ENCODE measurements around the gene FMNL1.
A peak's percentile ranks its signal among the peaks of the same experiment; 100 is the strongest.
"Not testable (repeated sequence)": the region's sequence is repeated elsewhere in the genome, so short reads cannot be mapped to it uniquely, and the experiment has no call there.

Gene FMNL1

DNA sequence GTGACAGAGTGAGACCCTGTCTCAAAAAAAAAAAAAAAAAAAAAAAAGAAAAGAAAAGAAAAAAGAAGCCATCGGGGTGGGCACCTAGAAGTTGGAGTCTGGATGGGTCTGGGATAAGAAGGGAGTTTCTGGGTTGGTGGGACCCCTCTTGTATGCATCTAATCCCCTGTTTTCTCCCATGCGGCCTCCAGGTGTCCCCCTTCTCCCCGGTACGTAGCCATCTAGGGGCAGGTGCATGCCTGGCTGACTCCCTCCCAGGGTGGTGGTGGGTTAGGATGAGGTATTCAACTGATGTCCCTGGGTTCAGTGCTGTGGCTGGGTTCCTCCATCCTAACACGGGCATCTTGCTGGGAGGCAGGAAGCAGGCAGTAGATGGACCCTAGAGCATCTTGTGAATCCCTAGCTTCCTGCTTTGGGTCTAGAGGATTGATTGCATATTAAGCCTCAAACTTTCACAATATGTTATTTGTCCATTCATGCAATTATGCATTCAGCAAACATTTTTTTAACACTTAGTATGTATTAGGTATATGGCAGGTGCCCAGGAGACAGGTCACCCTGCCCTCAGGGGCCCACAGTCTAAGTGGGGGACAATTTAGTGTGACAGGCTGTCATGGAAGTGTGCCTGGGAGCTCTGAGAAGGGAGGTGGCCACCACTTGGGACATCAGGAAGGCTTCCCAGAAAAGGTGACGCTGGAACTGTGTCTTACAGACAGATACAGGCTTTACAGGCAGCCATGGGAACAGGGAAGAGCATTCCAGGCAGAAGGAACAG, 13.1 kb downstream of the FMNL1 start:
- DNase-seq (ENCODE audit: low read depth, low spot score), result no peak

DNA sequence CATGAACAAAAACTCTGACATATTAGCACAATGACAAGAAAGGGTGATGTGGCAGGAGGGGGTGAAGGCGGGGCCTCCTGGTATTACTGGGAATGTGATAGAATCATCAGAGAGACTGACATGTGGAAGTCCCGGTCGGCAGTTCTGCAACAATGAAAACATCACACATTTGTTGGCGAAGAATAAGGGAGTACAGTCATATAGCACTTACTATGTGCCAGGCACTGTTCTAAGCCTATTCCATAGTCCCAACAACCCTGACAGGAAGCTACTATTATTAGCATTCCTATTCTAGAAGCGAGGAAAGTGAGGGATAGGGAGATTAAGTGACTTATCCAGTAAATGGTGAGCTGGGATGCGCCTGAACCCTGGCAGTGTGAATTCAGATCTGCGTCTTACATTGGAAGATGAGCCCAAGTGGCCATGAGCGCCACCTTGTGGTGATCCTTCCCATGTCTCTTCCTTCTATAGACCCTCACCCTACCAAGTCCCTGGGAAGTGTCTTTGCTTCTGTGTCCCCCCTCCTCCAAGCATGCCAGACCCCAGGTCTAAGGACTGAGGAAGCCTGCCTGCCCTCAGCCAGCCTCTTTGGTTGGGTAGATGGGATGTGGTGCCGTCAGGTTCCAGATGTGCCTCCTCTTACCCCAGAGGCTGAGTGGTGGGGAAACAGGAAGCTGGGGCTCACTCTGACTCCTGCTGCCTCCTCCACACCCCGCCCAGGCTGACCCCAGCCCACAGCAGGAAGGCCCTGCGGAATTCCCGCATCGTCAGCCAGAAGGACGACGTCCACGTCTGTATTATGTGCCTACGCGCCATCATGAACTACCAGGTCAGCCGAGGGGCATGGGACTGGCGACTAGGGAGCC, 14.0 kb downstream of the FMNL1 start:
- DNase-seq (ENCODE audit: low read depth, low spot score), result peak; percentile 50

DNA sequence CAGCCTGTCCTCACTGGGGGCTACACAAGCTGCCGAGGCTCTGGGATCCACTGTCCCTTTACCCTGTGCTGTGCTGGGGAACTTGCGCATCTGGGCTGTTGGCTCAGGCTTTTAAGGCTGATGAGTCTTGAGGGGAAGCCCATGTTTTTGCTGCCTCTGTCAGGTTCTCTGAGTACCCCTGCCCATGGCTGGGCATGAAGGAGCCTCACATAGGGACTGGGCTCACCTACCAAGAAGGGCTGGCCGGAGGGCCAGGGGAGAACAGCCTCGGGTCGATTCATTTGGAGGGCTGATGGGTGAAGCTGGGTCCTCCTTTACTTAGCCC, 14.6 kb downstream of the FMNL1 start:
- DNase-seq (ENCODE audit: low read depth, low spot score), result no peak

DNA sequence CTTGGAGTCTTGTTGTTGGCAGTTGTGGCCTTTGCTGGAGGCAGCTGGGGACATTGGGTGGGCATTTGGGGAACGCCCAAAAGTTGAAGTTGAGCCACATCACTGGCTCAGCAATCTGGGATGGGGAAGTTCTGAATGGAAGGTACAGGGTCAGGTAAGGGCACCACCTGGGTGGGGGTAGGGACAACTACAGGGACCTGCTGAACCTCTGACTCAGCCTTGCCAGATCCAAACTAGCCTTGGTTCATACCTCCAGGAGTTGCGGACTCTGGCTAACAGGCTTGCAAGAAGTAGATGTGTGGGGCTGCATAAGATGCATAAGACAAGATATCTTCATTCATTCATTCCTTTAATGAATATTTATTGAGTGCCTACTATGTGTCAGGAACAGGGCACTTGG, 16.0 kb downstream of the FMNL1 start:
- DNase-seq (ENCODE audit: low read depth, low spot score), result no peak

DNA sequence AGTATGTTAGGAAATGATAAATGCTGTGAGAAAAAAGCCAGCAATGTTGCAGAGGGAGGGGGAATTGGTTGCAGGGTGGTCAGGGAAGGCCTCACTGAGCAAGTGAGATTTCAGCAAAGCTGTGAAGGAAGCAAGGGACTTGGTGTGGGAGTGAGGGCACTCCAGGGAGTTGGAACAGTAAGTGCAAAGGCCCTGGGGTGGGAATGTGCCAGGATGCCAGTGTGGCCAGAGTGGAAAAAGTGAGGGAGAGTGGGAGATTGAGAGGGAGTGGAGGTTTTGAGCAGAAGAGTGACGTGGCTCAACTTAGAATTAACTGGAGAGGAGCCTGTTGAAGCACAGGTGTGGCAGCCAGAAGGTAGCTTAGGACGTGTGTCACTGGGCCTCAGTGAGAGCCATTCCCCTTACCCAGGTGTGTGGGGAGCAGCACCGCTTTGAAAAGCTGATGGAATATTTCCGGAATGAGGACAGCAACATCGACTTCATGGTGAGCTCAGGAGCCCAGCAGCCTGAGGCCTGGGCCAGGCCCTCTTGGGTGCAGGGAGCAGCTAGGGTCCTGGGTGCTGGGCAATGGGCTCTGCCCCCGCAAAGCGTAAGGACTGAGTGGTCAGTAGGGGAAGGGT, 16.6 kb downstream of the FMNL1 start:
- no peak for DNase-seq (ENCODE audit: low read depth, low spot score)

DNA sequence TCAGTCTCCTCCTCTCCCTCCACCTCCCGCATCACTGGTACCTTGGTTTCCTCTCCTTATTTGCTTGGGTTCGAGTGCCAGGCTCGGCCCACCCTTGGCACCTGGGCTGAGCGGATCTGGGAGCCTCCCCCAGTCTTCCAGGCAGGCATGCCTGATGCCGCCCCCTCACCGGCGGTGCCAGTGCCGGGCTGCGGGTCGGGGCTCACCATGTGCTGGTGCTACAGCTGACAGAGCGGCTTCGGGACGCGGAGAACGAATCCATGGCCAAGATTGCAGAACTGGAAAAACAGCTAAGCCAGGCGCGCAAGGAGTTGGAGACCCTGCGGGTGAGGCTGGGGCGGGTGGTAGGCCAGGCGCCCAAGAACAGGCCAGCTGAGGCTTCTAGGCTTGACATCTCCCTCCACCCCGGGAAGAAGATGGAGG, 19.2 kb downstream of the FMNL1 start:
- DNase-seq (ENCODE audit: low read depth, low spot score), result no peak

DNA sequence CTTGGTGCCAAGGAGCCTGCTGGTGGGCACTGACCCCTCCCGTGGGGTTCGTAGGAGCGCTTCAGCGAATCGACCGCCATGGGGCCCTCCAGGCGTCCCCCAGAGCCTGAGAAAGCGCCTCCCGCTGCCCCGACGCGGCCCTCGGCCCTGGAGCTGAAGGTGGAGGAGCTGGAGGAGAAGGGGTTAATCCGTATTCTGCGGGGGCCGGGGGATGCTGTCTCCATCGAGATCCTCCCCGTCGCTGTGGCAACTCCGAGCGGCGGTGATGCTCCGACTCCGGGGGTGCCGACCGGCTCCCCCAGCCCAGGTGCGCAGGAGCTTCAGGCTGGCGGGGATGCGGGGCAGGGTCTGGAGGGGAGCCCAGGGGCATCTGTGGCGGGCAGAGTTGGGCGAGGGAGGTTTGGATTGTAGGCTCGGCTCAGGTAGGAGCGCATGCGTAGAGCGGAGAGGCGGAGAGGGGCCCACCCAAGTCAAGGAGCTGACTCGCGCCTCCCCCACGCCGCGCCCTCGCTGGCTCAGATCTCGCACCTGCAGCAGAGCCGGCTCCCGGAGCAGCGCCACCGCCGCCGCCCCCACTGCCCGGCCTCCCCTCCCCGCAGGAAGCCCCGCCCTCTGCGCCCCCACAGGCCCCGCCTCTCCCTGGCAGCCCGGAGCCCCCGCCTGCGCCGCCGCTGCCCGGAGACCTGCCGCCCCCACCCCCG, 19.8 kb downstream of the FMNL1 start:
- DNase-seq (ENCODE audit: low read depth, low spot score), result no peak

DNA sequence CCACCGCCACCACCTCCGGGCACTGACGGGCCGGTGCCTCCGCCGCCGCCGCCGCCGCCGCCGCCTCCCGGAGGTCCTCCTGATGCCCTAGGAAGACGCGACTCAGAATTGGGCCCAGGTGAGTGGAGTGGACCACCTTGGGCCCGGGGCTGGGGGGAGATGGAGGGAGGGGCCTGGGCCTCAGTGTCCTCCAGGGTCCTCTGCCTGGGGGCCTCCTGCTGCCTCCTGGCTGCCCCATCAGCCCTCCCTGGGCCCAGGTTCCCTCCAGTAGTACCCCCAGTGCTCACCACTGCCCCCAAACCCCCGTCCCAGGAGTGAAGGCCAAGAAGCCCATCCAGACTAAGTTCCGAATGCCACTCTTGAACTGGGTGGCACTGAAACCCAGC, 20.3 kb downstream of the FMNL1 start:
- DNase-seq (ENCODE audit: low read depth, low spot score), result no peak

DNA sequence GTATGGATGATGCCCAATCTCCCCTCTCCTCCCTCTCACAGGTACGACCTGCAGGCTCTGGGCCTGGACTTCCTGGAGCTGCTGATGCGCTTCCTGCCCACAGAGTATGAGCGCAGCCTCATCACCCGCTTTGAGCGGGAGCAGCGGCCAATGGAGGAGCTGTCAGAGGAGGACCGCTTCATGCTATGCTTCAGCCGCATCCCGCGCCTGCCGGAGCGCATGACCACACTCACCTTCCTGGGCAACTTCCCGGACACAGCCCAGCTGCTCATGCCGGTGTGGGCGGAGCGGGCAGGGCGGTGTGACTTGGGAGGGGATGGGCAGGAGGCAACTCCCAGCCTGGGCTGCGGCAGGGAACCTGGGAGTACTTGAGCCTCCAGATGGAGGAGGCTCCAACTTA, 22.1 kb downstream of the FMNL1 start:
- DNase-seq (ENCODE audit: low read depth, low spot score), result no peak

DNA sequence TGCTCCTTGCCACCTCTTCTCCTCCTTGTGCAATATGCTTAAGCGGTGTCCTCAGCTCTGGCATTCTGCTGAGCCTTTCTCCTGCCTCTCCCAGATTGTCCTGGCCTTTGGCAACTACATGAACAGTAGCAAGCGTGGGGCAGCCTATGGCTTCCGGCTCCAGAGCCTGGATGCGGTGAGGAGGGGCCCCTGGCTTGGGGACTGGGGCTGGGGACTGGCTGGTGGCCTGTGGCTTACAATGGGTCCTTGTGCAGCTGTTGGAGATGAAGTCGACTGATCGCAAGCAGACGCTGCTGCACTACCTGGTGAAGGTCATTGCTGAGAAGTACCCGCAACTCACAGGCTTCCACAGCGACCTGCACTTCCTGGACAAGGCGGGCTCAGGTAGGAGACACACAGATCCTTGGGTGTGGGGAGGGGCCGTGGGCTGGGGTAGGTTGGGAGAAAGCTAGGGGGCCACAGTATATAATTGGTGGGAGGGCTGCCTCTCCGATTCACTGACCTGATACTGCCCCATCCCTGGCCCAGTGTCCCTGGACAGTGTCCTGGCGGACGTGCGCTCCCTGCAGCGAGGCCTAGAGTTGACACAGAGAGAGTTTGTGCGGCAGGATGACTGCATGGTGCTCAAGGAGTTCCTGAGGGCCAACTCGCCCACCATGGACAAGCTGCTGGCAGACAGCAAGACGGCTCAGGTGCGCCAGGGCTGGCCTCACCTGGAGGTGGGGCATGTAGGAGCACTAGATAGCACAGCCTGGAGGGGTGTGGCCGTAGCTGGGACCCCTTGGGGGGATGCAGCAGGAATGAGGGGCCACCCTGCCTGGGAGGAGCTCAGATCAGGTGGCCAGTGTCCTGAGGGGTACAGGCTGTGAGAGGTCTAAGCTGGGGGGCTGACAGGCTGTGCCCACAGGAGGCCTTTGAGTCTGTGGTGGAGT, 23.3 kb downstream of the FMNL1 start:
- no peak for DNase-seq (ENCODE audit: low read depth, low spot score)

DNA sequence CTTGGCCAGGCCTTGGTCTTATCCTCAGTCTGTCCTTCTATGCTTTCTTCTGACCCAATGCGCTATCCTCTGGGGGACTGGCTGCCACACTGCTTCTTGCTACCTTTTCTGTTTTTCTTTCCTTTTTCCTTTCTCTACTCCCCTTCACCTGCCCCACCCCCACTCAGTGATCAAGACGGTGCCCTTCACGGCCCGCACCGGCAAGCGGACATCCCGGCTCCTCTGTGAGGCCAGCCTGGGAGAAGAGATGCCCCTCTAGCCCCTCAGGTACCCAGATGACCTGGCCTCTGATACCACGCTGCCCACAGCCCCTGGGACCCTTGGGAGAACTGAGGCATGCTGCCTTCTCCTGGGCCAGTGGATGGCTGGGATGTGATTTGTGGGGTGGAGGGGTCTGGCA, 24.7 kb downstream of the FMNL1 start:
- DNase-seq (ENCODE audit: low read depth, low spot score), result no peak

DNA sequence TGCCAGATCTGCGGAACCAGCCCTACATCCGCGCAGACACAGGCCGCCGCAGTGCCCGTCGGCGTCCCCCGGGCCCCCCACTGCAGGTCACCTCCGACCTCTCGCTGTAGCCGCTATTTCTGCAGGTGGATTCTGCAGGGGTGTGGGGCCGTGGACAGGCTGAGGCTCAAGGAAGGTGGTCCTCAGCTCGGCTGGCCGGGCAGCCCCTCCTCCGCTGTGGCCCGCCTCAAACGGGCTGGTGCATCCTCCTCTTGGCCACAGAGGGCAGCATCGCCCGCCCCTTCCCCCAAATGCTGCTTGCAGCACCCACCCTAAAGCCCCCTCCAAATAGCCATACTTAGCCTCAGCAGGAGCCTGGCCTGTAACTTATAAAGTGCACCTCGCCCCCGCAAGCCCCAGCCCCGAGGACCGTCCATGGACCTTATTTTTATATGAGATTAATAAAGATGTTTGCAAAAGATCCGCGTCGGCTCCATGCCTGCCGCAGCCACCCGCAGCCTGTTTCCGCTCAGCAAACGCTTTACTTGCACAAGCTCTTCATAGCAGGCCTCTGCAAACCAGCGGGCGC, 25.3 kb downstream of the FMNL1 start:
- DNase-seq (ENCODE audit: low read depth, low spot score), result no peak

DNA sequence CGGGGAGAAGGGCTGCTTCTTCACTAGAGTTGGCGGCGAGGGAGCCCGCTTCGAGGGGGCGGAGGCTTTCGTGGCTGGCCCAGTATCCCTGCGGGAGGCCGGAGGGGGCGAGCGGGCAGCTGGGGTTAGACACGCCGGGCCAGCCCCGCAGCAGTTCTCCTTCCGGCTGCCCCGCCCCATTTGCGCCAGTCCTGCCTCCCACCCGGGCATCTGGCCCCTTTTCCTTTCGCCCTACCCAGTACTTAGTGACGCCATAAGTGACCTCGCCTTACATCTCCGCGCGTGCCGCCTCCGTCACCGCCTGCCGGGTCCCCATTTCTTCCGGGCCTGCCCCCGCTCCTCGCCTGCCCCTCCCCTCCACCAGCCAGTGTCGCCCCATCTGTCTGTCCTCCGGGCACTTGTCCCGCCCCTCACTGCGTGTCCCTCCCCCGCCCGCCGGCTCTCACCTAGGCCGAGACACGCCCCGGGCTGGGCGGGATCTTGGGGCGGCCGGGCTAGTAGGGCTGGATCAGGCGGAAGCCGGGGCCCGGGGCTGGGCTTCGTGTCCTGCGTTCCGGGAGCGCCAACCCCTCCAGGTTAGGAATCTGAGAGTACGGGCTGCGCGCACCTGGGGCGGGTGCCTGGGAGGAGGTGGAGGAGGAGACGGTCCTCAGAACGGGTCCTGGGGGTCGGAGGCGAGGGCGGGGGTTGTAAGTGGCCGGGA, 25.9 kb downstream of the FMNL1 start:
- peak; percentile 31 for DNase-seq (ENCODE audit: low read depth, low spot score)

DNA sequence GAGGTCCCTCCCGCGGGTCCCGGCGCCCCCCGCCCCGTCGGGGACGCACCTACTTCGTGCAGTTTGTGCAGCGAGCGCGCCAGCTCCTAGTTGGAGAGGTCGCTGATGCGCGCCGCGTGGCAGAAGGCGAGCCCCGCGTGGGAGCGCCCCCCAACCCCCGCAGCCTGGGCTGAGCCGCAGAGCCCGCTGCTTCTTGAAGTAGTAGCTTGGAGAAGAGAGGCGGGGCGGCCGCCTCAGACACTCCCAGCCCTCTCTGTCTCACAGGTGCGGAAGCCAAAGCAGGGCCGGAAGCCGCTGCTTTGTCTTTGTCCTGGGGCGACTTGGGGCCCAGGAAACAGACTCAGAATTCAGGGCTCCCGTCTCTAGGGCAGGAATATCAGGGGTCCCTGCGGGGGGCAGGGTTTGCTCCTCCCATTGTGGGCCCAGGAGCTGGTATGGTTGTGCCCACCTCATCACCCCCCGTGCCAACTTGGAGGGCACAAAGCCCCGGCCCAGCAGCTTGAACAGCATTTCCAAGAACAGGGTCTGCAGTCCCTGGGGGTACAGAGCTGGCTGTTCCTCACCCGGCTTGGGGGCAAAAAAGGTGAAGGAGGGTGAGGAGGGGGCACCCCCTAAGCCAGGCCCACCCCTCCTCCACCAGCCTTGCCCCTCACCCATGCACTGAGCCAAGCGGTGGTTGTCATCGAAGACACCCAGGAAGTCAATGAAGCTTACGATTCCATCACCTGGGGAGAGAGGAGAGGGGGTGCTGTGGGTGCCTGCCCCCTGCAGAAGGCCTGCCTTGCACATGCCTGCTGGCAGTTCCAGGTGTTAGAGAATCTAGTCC, 26.7 kb downstream of the FMNL1 start:
- DNase-seq (ENCODE audit: low read depth, low spot score), result no peak

DNA sequence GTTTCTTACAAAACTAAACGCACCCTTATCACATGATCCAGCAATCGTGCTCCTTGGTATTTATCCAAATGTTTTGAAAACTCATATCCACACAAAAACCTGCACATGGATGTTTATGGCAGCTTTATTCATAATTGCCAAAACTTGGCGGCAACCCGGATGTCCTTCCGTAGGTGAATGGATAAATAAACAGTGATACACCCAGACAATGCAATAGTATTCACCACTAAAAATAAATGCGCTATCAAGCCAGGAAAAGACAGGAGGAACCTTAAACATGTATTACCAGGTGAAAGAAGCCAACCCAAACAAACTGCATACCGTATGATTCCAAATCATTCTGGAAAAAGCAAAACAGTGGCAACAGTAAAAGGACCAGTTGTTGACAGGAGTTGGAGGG, 30.2 kb downstream of the FMNL1 start:
- DNase-seq (ENCODE audit: low read depth, low spot score), result no peak

DNA sequence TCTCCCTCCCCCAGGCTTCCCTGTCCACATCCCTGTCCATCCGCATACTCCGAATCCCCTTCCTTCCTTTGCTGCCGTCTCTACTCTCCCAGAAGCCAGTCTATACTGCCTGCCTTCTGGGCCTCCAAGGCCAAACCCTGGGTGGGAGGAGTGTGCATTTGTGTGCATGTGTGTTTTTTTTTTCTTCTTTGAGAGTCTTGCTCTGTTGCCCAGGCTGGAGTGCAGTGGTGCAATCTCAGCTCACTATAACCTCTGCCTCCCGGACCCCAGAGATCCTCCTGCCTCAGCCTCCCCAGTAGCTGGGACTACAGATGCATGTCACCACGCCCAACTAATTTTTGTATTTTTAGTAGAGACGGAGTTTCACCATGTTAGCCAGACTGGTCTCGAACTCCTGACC, 31.6 kb downstream of the FMNL1 start:
- DNase-seq (ENCODE audit: low read depth, low spot score), result not testable (repeated sequence)

DNA sequence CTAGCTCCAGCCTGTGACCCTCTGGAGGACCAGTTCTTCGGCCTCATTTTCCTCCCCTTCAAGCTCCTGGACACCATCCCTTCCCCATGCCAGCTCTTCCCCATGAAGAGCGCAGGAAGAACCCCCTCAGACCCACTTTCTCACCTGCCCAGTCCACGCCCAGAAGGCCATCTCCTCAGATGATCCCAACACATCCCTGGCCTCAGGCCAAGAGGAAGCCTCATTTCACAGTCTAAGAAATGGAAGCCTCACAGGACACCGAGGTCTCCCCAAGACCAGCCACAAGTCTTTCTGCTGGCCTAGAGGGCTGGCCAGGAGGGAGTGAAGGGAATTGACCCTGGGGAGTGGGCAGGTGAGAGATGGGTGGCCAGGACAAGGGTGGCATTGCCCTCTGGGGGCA, 32.2 kb downstream of the FMNL1 start:
- DNase-seq (ENCODE audit: low read depth, low spot score), result no peak

DNA sequence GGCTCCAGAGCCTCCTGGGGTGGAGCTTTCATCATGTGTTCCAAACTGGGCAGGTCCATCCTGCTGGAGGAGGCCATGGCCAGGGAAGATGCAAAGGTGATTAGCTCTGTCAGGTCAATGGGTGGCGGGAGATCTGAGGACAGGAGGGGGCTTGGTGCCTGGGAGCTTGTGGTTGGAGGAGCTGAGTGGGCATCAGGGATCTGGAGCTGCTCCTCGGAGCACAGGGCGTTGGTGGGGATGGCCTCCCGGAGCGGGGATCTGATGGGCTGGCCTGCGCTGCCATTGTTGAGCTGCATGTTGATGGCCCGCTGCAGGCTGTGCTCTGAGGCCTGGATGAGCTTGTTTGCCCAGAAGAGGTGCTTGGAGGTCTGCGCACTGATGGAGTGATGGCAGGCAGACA, 33.7 kb downstream of the FMNL1 start:
- no peak for DNase-seq (ENCODE audit: low read depth, low spot score)

Measured in smooth muscle cell of the brain vasculature (primary cell).